ENCODE measurements around the gene HTT. TPM values are rescaled to one million over a fixed set of nuclear protein-coding genes. Genes with fewer than 3 reads are reported as not detected.

The HTT gene
- total RNA-seq, 1 experiment from 2014 or later, result 44.4 TPM

GRCh38 chr4:3040452-3041191 lies 33.9 kb upstream of the HTT start:
- Mint-ChIP-seq H3K9me3 (ENCODE audit: low read depth, unreplicated experiment) (no peaks in the 10 kb centered on the region), H3K36me3 (ENCODE audit: insufficient read depth, unreplicated experiment) (no peaks in the 10 kb centered on the region), H3K27ac (ENCODE audit: unreplicated experiment) (no peak overlapping the region), H3K27me3 (ENCODE audit: unreplicated experiment) (peaks cover 36% of the 10 kb centered on the region), H3K4me1 (ENCODE audit: low read depth, unreplicated experiment) (peaks cover 16% of the 10 kb centered on the region), H3K4me3 (ENCODE audit: low read depth, unreplicated experiment) (peak overlapping the region; percentile 55)
- intact Hi-C loops (cut with micrococcal nuclease; ENCODE audit: unreplicated experiment), result no loop called here
- CTCF ChIA-PET, result no interaction called here
- no peak for DNase-seq
- TF ChIP-seq CTCF (IDR thresholded peaks at IDR 0.05; ENCODE audit: unreplicated experiment), result no peak
- BruUV-seq (replicated peaks), result no TSS peak

GRCh38 chr4:3041192-3042142 lies 33.0 kb upstream of the HTT start:
- BruUV-seq (replicated peaks), result no TSS peak
- intact Hi-C loops (cut with micrococcal nuclease; ENCODE audit: unreplicated experiment), result no loop called here
- CTCF ChIA-PET, result no interaction called here
- Mint-ChIP-seq H3K36me3 (ENCODE audit: insufficient read depth, unreplicated experiment) (no peaks in the 10 kb centered on the region), H3K4me3 (ENCODE audit: low read depth, unreplicated experiment) (peak overlapping the region; percentile 55), H3K9me3 (ENCODE audit: low read depth, unreplicated experiment) (no peaks in the 10 kb centered on the region), H3K27ac (ENCODE audit: unreplicated experiment) (no peak overlapping the region), H3K27me3 (ENCODE audit: unreplicated experiment) (peaks cover 28% of the 10 kb centered on the region), H3K4me1 (ENCODE audit: low read depth, unreplicated experiment) (peaks cover 16% of the 10 kb centered on the region)
- DNase-seq, result peak; percentile 15
- TF ChIP-seq CTCF (IDR thresholded peaks at IDR 0.05; ENCODE audit: unreplicated experiment), result no peak

- intact Hi-C loops (cut with micrococcal nuclease; ENCODE audit: unreplicated experiment), result no loop called here
- no TSS peak for BruUV-seq (replicated peaks)
- H3K27me3 Mint-ChIP-seq (ENCODE audit: unreplicated experiment), result peaks cover 20% of the 10 kb centered on the region
- no peaks in the 10 kb centered on the region for H3K36me3 Mint-ChIP-seq (ENCODE audit: insufficient read depth, unreplicated experiment)
- CTCF ChIA-PET, result no interaction called here
- no peak for TF ChIP-seq CTCF (IDR thresholded peaks at IDR 0.05; ENCODE audit: unreplicated experiment)
- no peaks in the 10 kb centered on the region for H3K9me3 Mint-ChIP-seq (ENCODE audit: low read depth, unreplicated experiment)
- peaks cover 11% of the 10 kb centered on the region for H3K4me1 Mint-ChIP-seq (ENCODE audit: low read depth, unreplicated experiment)
- H3K4me3 Mint-ChIP-seq (ENCODE audit: low read depth, unreplicated experiment), result peak overlapping the region; percentile 55
- no peak for DNase-seq
- no peak overlapping the region for H3K27ac Mint-ChIP-seq (ENCODE audit: unreplicated experiment)
Measured at GRCh38 chr4:3042226-3042625, 32.3 kb upstream of the HTT start.

- intact Hi-C loops (cut with micrococcal nuclease; ENCODE audit: unreplicated experiment), result no loop called here
- H3K4me1 Mint-ChIP-seq (ENCODE audit: low read depth, unreplicated experiment), result peaks cover 10% of the 10 kb centered on the region
- TF ChIP-seq CTCF (IDR thresholded peaks at IDR 0.05; ENCODE audit: unreplicated experiment), result no peak
- BruUV-seq (replicated peaks), result no TSS peak
- H3K27ac Mint-ChIP-seq (ENCODE audit: unreplicated experiment), result no peak overlapping the region
- no peaks in the 10 kb centered on the region for H3K9me3 Mint-ChIP-seq (ENCODE audit: low read depth, unreplicated experiment)
- no peak for DNase-seq
- H3K27me3 Mint-ChIP-seq (ENCODE audit: unreplicated experiment), result peaks cover 12% of the 10 kb centered on the region
- no peak overlapping the region for H3K4me3 Mint-ChIP-seq (ENCODE audit: low read depth, unreplicated experiment)
- CTCF ChIA-PET, result interaction anchor here (0.6 kb wide), 1 partner anchor 28 kb away, joined by 4 read pairs; no protein-coding TSS in a partner anchor
- peaks cover 9% of the 10 kb centered on the region for H3K36me3 Mint-ChIP-seq (ENCODE audit: insufficient read depth, unreplicated experiment)
Measured at GRCh38 chr4:3043282-3044020, 31.0 kb upstream of the HTT start.

All from Calu3 (cell line).